HG03196 (cell line): ENCODE measurements around the gene AOPEP.

Source experiments
- ATAC-seq: cut with Tn5 transposase; IDR thresholded peaks from one replicate; pipeline ENCODE4 v1.9.1; 2021; ENCODE audit not compliant: unreplicated experiment

AOPEP gene

GRCh38 chr9:95075700-95076099, 349.2 kb downstream of the AOPEP start:
- no peak for ATAC-seq

GRCh38 chr9:95076696-95077052, 350.2 kb downstream of the AOPEP start:
- no peak for ATAC-seq

- no peak for ATAC-seq
Observed at GRCh38 chr9:95077053-95077765, 350.7 kb downstream of the AOPEP start.

GRCh38 chr9:95077766-95078370, 351.4 kb downstream of the AOPEP start:
- no peak for ATAC-seq

- ATAC-seq, result no peak
Observed at GRCh38 chr9:95078511-95078910, 352.0 kb downstream of the AOPEP start.

- ATAC-seq, result no peak
Observed at GRCh38 chr9:95078939-95079338, 352.4 kb downstream of the AOPEP start.

- ATAC-seq, result no peak
Observed at GRCh38 chr9:95079461-95079860, 353.0 kb downstream of the AOPEP start.

- ATAC-seq, result no peak
Observed at GRCh38 chr9:95080961-95081647, 354.6 kb downstream of the AOPEP start.

- ATAC-seq, result no peak
Observed at GRCh38 chr9:95081998-95082397, 355.5 kb downstream of the AOPEP start.

- ATAC-seq, result no peak
Observed at GRCh38 chr9:95082401-95083084, 356.0 kb downstream of the AOPEP start.

- ATAC-seq, result no peak
Observed at GRCh38 chr9:95083086-95083768, 356.7 kb downstream of the AOPEP start.

- ATAC-seq, result no peak
Observed at GRCh38 chr9:95084254-95084934, 357.9 kb downstream of the AOPEP start.

GRCh38 chr9:95085036-95085770, 358.7 kb downstream of the AOPEP start:
- no peak for ATAC-seq

- no peak for ATAC-seq
Observed at GRCh38 chr9:95085861-95086563, 359.5 kb downstream of the AOPEP start.

- ATAC-seq, result no peak
Observed at GRCh38 chr9:95086564-95086955, 360.1 kb downstream of the AOPEP start.

GRCh38 chr9:95087659-95088242, 361.3 kb downstream of the AOPEP start:
- no peak for ATAC-seq

- ATAC-seq, result no peak
Observed at GRCh38 chr9:95088421-95089161, 362.1 kb downstream of the AOPEP start.
